K562 (cell line): ENCODE results near the gene RNGTT. TPM values are rescaled to one million over a fixed set of nuclear protein-coding genes. Genes with fewer than 3 reads are reported as not detected.

Experiments used
- GTF3C2 ChIP-seq: IDR thresholded peaks from 3 replicates; pipeline ENCODE4 v1.6.1; 2011; ENCODE audit warnings: borderline replicate concordance, mild to moderate bottlenecking, moderate library complexity; ENCODE audit not compliant: insufficient read length; ENCODE audit errors: extremely low read depth
- RAD21 ChIP-seq, 2 experiments: fragments of 250-450 bp in 1 of 2; fragments of 450-650 bp in 1 of 2; sonication (Bioruptor Pico) in 1 of 2; formaldehyde crosslinking in 1 of 2; IDR thresholded peaks in 1 of 2; conservative IDR thresholded peaks in 1 of 2; 2 replicates each; pipeline versions ENCODE4 v1.4.0 to v1.8.0; 2020 to 2022; ENCODE audit warnings: mild to moderate bottlenecking in 2 of 2, moderate library complexity in 1 of 2
- RBM25 ChIP-seq: fragments of 200-400 bp; formaldehyde crosslinking; IDR thresholded peaks from 2 replicates; pipeline ENCODE4 v1.6.1; 2018; ENCODE audit warnings: low read length, low read depth, moderate library complexity; ENCODE audit not compliant: severe bottlenecking
- THAP7 ChIP-seq: fragments of 250-450 bp; sonication (Bioruptor Pico); IDR thresholded peaks from 2 replicates; pipeline ENCODE4 v1.5.0; 2021
- ZBTB26 ChIP-seq: fragments of 450-650 bp; formaldehyde crosslinking; IDR thresholded peaks from 2 replicates; pipeline ENCODE4 v1.4.0; 2022; ENCODE audit warnings: missing genetic modification characterization
- polyA plus RNA-seq, 8 experiments: library from polyadenylated mRNA; depleted of rRNA in 4 of 8; stranded (reverse) in 5 of 8; unstranded in 3 of 8; fragments of >200 nt; fragmentation: Nextera tagmentation in 2 of 8; fragmentation: Illumina TruSeq in 1 of 8; extraction: Ambion mirVana in 2 of 8; extraction: Trizol in 1 of 8; gene quantifications; 2 replicates each; pipeline versions ENCODE4 v1.2.1 to v1.2.3, GENCODE V29; 2011 to 2014; ENCODE audit warnings: inconsistent platforms in 1 of 8, missing spikeins in 1 of 8
- total RNA-seq, 7 experiments: library from RNA; depleted of rRNA in 6 of 7; stranded (reverse); fragments of >200 nt in 6 of 7; fragmentation: Illumina TruSeq in 2 of 7; extraction: Trizol in 2 of 7; gene quantifications; 2 replicates each; pipeline versions ENCODE4 v1.2.1 to v1.2.3, GENCODE V29; 2011 to 2021; ENCODE audit warnings: low replicate concordance in 1 of 7

RNGTT gene
- total and polyA plus RNA-seq, 9 of the 15 experiments (the other 6 are each of a cell fraction or from before 2014, with no cell fraction given) = 6.1 to 31.7 (median 19.5) TPM

- TF ChIP-seq RAD21 (CRISPR knock-in tag; conservative IDR thresholded peaks at IDR 0.05 in 1 of 2, IDR thresholded peaks at IDR 0.05 in 1 of 2) (no peak), GTF3C2 (no peak), ZBTB26 (CRISPR knock-in tag) (no peak), THAP7 (no peak), RBM25 (no peak)
- TF ChIP-seq, all 486 proteins: peak for 0
These were observed 128.2 kb downstream of the RNGTT start (continued) for GRCh38 chr6:88835210-88835609.
